IgD-negative memory B cell (primary cell): ENCODE data around the gene ASB14. TPM values are rescaled to one million over a fixed set of nuclear protein-coding genes. Genes with fewer than 3 reads are reported as not detected.

Source experiments
- H3K27ac Mint-ChIP-seq, 3 donors: one replicate each; pipeline ENCODE4 v1.8.0; 2020 to 2022; ENCODE audit warnings: mild to moderate bottlenecking in 3 of 3, mixed read lengths in 3 of 3, moderate library complexity in 1 of 3
- H3K27me3 Mint-ChIP-seq: one replicate; pipeline ENCODE4 v1.8.0; 2021; ENCODE audit warnings: mixed read lengths
- H3K36me3 Mint-ChIP-seq: one replicate; pipeline ENCODE4 v1.8.0; 2020; ENCODE audit warnings: mild to moderate bottlenecking, mixed read lengths
- H3K4me1 Mint-ChIP-seq, 3 donors: one replicate each; pipeline ENCODE4 v1.8.0; 2020 to 2022; ENCODE audit warnings: mixed read lengths in 3 of 3, mild to moderate bottlenecking in 1 of 3
- H3K4me3 Mint-ChIP-seq, 4 donors: one replicate each; pipeline ENCODE4 v1.8.0; 2020 to 2022; ENCODE audit warnings: mild to moderate bottlenecking in 4 of 4, mixed read lengths in 4 of 4, moderate library complexity in 3 of 4
- H3K9me3 Mint-ChIP-seq, 3 donors: one replicate each; pipeline ENCODE4 v1.8.0; 2020 to 2021; ENCODE audit warnings: mixed read lengths in 3 of 3, mild to moderate bottlenecking in 1 of 3
- polyA plus RNA-seq: library from polyadenylated mRNA; unstranded; fragments of 300-500 nt; fragmentation: Illumina TruSeq; gene quantifications from one replicate; pipeline ENCODE4 v1.2.3, GENCODE V29; 2021

ASB14 gene
- polyA plus RNA-seq, 1 donor from 2014 or later, result 0.53 TPM

DNA sequence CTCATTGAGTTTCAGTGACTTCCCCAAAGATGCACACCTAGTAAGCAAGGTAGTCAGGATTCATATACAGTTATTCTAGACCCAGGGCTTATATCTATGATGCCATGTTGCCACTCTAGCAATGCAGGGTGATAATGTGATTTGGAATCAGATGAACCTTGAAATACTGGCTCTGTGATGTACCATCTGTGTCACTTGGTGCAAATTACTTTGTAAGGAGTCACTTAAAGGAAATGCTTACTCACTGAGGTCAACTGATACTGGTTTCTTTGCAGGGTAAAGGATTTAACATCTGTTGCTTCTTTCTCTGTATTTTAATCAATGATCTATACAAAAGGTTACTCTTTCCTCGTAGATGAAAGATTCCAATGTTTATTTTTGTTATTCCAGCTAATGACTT lies 10.8 kb downstream of the ASB14 start:
- H3K27ac Mint-ChIP-seq, result no peak overlapping the region

GRCh38 chr3:57279685-57280084 lies 12.8 kb downstream of the ASB14 start:
- Mint-ChIP-seq H3K4me1 (no peaks in the 10 kb centered on the region), H3K27ac (no peak overlapping the region), H3K27me3 (no peaks in the 10 kb centered on the region), H3K9me3 (peaks cover 0 to 5% (median 2%) of the 10 kb centered on the region in 3 donors), H3K4me3 (no peak overlapping the region), H3K36me3 (peaks cover under 1% of the 10 kb centered on the region)

More for the DNA sequence above, 10.8 kb downstream of the ASB14 start:
- Mint-ChIP-seq H3K4me3 (no peak overlapping the region), H3K9me3 (peaks cover 2 to 5% (median 2%) of the 10 kb centered on the region in 3 donors), H3K27me3 (no peaks in the 10 kb centered on the region), H3K36me3 (no peaks in the 10 kb centered on the region), H3K4me1 (no peaks in the 10 kb centered on the region)

DNA sequence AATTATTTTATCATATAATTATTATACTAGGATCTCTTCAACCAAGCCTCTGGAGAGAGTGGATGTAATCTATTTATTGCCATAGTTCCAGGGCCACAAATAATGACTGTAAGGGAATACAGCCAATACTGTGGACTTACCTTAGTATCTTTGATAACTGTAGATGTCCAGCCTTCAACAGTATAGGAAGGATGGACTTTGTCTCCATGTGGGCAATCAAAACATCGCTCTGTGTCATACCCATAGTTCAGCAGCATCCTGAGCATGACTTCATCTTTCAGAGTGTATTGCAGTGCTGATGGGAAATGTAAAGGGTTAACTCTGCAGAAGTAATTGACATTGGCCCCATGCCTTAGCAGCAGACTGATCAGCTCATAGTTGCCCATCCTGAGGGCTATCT lies 14.2 kb downstream of the ASB14 start:
- Mint-ChIP-seq H3K36me3 (peaks cover 8% of the 10 kb centered on the region), H3K27me3 (no peaks in the 10 kb centered on the region), H3K9me3 (peaks cover 0 to 5% (median 2%) of the 10 kb centered on the region in 3 donors), H3K27ac (no peak overlapping the region), H3K4me3 (no peak overlapping the region), H3K4me1 (no peaks in the 10 kb centered on the region)

DNA sequence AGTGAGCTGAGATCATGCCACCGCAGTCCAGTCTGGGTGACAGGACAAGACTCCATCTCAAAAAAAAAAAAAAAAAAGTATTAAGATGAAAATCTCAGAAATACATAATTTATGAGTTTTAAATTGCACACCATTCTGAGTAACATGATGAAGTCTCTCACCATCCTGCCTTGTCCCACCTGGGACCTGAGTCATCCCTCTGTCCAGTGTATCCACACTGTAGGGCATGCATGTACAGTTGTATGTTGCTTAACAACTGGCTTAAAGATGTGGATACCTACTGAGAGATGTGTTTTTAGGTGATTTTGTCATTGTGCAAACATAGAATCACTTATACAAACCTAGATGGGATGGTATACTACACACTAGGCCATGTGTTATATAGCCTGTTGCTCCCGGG lies 17.1 kb downstream of the ASB14 start:
- H3K36me3 Mint-ChIP-seq, result peaks cover 8% of the 10 kb centered on the region

GRCh38 chr3:57274845-57275244 lies 17.6 kb downstream of the ASB14 start:
- H3K4me1 Mint-ChIP-seq, result no peaks in the 10 kb centered on the region
- H3K36me3 Mint-ChIP-seq, result peaks cover 8% of the 10 kb centered on the region
- no peaks in the 10 kb centered on the region for H3K27me3 Mint-ChIP-seq
- H3K27ac Mint-ChIP-seq, result no peak overlapping the region
- H3K9me3 Mint-ChIP-seq, result no peaks in the 10 kb centered on the region
- no peak overlapping the region for H3K4me3 Mint-ChIP-seq

More for the DNA sequence above, 17.1 kb downstream of the ASB14 start:
- Mint-ChIP-seq H3K27me3 (no peaks in the 10 kb centered on the region), H3K9me3 (peaks cover 0 to 2% (median 1%) of the 10 kb centered on the region in 3 donors), H3K4me3 (no peak overlapping the region), H3K4me1 (no peaks in the 10 kb centered on the region), H3K27ac (no peak overlapping the region)

GRCh38 chr3:57268416-57268815 lies 24.1 kb downstream of the ASB14 start:
- Mint-ChIP-seq H3K27me3 (no peaks in the 10 kb centered on the region), H3K27ac (no peak overlapping the region), H3K9me3 (peaks cover 0 to 2% (median under 1%) of the 10 kb centered on the region in 3 donors), H3K4me1 (peaks cover 0 to 2% (median 0%) of the 10 kb centered on the region in 3 donors), H3K36me3 (peaks cover 19% of the 10 kb centered on the region), H3K4me3 (no peak overlapping the region)

GRCh38 chr3:57261929-57262328 lies 30.6 kb downstream of the ASB14 start:
- Mint-ChIP-seq H3K36me3 (peaks cover 41% of the 10 kb centered on the region), H3K27ac (no peak overlapping the region), H3K4me1 (peaks cover 0 to 2% (median 0%) of the 10 kb centered on the region in 3 donors), H3K4me3 (no peak overlapping the region), H3K9me3 (peaks cover 0 to 5% (median 3%) of the 10 kb centered on the region in 3 donors), H3K27me3 (no peaks in the 10 kb centered on the region)

DNA sequence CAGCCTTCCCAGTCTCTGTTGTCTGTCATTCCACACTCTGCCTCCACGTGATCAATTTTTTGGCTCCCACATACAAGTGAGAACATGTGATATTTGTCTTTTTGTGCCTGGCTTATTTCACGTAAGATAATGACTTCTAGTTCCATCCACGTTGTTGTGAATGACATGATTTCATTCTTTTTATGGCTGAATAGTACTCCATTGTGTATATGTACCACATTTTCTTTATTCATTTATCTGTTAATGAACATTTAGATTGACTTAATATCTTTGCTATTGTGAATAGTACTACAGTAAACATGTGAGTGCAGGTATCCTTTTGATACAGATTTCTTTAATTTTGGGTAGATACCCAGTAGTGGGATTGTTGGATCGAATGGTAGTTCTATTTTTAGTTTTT lies 31.4 kb downstream of the ASB14 start:
- Mint-ChIP-seq H3K27me3 (no peaks in the 10 kb centered on the region), H3K36me3 (peaks cover 43% of the 10 kb centered on the region), H3K27ac (no peak overlapping the region), H3K9me3 (peaks cover 0 to 5% (median 3%) of the 10 kb centered on the region in 3 donors), H3K4me1 (peaks cover 0 to 2% (median 0%) of the 10 kb centered on the region in 3 donors), H3K4me3 (peak overlapping the region in 1 of 4 donors; percentile 41)

- H3K36me3 Mint-ChIP-seq, result peaks cover 23% of the 10 kb centered on the region
- no peak overlapping the region for H3K27ac Mint-ChIP-seq
- H3K27me3 Mint-ChIP-seq, result no peaks in the 10 kb centered on the region
- no peaks in the 10 kb centered on the region for H3K4me1 Mint-ChIP-seq
- no peak overlapping the region for H3K4me3 Mint-ChIP-seq
- peaks cover 0 to 4% (median 0%) of the 10 kb centered on the region in 3 donors for H3K9me3 Mint-ChIP-seq
Measured at GRCh38 chr3:57257678-57258077, 34.8 kb downstream of the ASB14 start.

DNA sequence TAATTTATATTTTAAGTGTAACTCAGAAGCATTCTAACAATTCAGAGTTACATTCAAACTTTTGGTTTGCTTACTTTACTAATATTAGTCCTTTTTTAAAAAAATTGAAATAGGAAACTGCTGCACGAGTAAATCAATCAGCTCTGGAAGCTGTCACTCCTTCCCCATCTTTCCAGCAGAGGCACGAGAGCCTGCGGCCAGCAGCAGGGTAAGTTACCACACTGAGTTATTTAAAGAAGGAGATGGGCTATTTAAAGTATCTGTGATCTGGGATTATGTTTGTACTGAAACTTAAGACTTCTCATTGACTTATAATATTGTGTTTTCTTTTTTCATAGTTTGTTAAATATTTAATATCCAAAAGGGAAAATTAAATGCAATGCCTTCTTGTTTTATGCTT lies 35.6 kb downstream of the ASB14 start:
- Mint-ChIP-seq H3K27ac (no peak overlapping the region), H3K9me3 (peaks cover 0 to 4% (median 0%) of the 10 kb centered on the region in 3 donors), H3K36me3 (peaks cover 18% of the 10 kb centered on the region), H3K4me1 (no peaks in the 10 kb centered on the region), H3K27me3 (no peaks in the 10 kb centered on the region), H3K4me3 (no peak overlapping the region)

GRCh38 chr3:57252404-57252803 lies 40.1 kb downstream of the ASB14 start:
- no peaks in the 10 kb centered on the region for H3K4me1 Mint-ChIP-seq
- H3K27ac Mint-ChIP-seq, result no peak overlapping the region
- no peaks in the 10 kb centered on the region for H3K9me3 Mint-ChIP-seq
- peaks cover 9% of the 10 kb centered on the region for H3K36me3 Mint-ChIP-seq
- no peaks in the 10 kb centered on the region for H3K27me3 Mint-ChIP-seq
- no peak overlapping the region for H3K4me3 Mint-ChIP-seq

DNA sequence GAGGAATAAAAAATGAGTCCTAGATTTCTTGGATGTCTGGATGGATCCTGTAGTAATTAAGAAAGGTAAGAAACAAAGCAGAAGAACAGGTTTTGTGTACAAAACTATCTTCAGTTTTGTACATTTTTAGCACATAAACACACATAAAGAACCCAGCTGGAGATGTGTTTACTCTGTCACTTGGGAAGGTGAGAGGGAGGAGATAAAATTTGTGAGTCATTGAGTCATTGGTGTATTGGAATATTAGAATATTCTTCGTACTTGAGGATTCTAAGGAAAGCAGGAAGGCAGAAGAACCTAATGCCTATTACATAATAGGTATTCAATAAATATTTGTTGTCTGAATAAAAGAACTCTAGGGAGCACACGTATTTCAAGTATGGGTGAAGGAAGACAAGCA lies 47.5 kb downstream of the ASB14 start:
- H3K4me3 Mint-ChIP-seq, result no peak overlapping the region
- H3K4me1 Mint-ChIP-seq, result peaks cover 0 to 2% (median 2%) of the 10 kb centered on the region in 3 donors
- peaks cover 6% of the 10 kb centered on the region for H3K36me3 Mint-ChIP-seq
- H3K27me3 Mint-ChIP-seq, result no peaks in the 10 kb centered on the region
- H3K9me3 Mint-ChIP-seq, result no peaks in the 10 kb centered on the region
- H3K27ac Mint-ChIP-seq, result no peak overlapping the region

DNA sequence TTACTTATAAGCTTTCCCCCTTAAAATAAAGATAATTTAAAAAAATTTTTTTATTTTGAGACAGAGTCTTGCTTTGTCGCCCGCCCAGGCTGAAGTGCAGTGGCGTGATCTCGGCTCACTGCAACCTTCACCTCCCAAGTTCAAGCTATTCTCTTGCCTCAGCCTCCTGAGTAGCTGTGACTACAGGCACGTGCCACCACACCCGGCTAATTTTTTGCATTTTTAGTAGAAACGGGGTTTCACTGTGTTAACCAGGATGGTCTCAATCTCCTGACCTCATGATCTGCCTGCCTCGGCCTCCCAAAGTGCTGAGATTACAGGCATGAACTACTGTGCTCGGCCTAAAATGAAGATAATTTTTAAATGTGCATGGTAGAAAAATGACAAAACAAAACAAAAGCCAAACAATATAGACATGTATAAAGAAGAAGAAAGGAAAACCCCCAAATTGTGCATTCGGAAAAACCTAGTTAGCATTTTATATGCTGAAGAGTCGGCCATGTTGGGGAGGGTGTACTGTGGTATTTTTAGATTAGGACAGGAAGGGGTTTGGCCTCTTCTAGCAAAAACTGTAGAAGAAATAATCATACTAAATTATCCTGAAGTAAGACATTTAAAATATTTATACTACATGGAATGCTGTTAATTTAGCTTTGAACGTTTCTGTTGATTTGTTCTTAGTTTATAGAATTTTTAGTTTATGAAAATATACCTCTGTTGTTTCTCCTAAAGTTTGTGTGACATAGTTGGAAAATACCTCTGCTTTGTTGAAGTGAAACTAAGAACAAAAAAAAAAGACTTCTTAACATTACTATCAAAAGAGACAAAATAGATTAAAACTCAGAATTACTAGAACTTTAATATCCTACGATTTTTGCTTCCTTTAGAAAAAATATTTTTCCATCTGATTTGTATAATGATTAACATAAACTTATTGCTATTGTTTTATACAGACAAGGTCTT lies 57.6 kb downstream of the ASB14 start:
- peaks cover 22 to 27% (median 26%) of the 10 kb centered on the region in 3 donors for H3K4me1 Mint-ChIP-seq
- H3K27me3 Mint-ChIP-seq, result no peaks in the 10 kb centered on the region
- peak overlapping the region; percentile 63 to 91 (median 78) for H3K4me3 Mint-ChIP-seq
- H3K36me3 Mint-ChIP-seq, result peaks cover 5% of the 10 kb centered on the region
- no peaks in the 10 kb centered on the region for H3K9me3 Mint-ChIP-seq
- peak overlapping the region; percentile 86 to 97 (median 93) for H3K27ac Mint-ChIP-seq

- H3K4me3 Mint-ChIP-seq, result peak overlapping the region in 1 of 4 donors; percentile 12
Measured at GRCh38 chr3:57233799-57234198, 58.7 kb downstream of the ASB14 start.

GRCh38 chr3:57230006-57230405 lies 62.5 kb downstream of the ASB14 start:
- Mint-ChIP-seq H3K27me3 (no peaks in the 10 kb centered on the region), H3K36me3 (no peaks in the 10 kb centered on the region), H3K4me1 (peaks cover 21 to 38% (median 34%) of the 10 kb centered on the region in 3 donors), H3K27ac (peak overlapping the region in 1 of 3 donors; percentile 25), H3K9me3 (no peaks in the 10 kb centered on the region), H3K4me3 (peak overlapping the region in 3 of 4 donors; percentile 28 to 65 (median 55))

More at GRCh38 chr3:57233799-57234198, 58.7 kb downstream of the ASB14 start:
- Mint-ChIP-seq H3K27me3 (no peaks in the 10 kb centered on the region), H3K9me3 (no peaks in the 10 kb centered on the region), H3K4me1 (peaks cover 29 to 34% (median 33%) of the 10 kb centered on the region in 3 donors), H3K27ac (peak overlapping the region; percentile 39 to 78 (median 46)), H3K36me3 (peaks cover 1% of the 10 kb centered on the region)
